Measurements from ENCODE around the gene KRT13. TPM values are rescaled to one million over a fixed set of nuclear protein-coding genes. Genes with fewer than 3 reads are reported as not detected.

KRT13 gene
- total and polyA plus RNA-seq, 9 of the 15 experiments (the other 6 are each of a cell fraction or from before 2014, with no cell fraction given): 0.11 to 1.1 (median 0.24) TPM; not detected in 3

GRCh38 chr17:41521574-41522261, 16.3 kb upstream of the KRT13 start (continued):
- no peak for TF ChIP-seq NFRKB (IDR thresholded peaks at IDR 0.05; ENCODE audit: low read depth)
- no peak for TF ChIP-seq POLR3A (IDR thresholded peaks at IDR 0.05; ENCODE audit: borderline replicate concordance, extremely low read depth, insufficient read depth, insufficient read length)
- TF ChIP-seq VEZF1 (CRISPR knock-in tag; IDR thresholded peaks at IDR 0.05): peak; percentile 8; the same call in 1 of the 2 replicates
- no peak for TF ChIP-seq ZNF507 (tag; conservative IDR thresholded peaks at IDR 0.05)
- no peak for TF ChIP-seq PHF20 (IDR thresholded peaks at IDR 0.05; ENCODE audit: partially characterized antibody)
- no peak for TF ChIP-seq ZNF253 (CRISPR knock-in tag; conservative IDR thresholded peaks at IDR 0.05)
- no peak for TF ChIP-seq CREB5 (CRISPR knock-in tag; IDR thresholded peaks at IDR 0.05)
- no peak for TF ChIP-seq ZNF512 (tag; IDR thresholded peaks at IDR 0.05)
- TF ChIP-seq FOSL1 (tag; conservative IDR thresholded peaks at IDR 0.05): peak; percentile 92
- TF ChIP-seq MXD1 (CRISPR knock-in tag; IDR thresholded peaks at IDR 0.05; ENCODE audit: borderline replicate concordance, poor library complexity, severe bottlenecking): no peak
- peak; percentile 61; the same call in 1 of the 2 replicates for TF ChIP-seq ZBTB7A (IDR thresholded peaks at IDR 0.05; ENCODE audit: borderline replicate concordance, control insufficient read depth, low read depth, low read length)
- peak; percentile 79 for TF ChIP-seq DPF2 (IDR thresholded peaks at IDR 0.05)
- peak; percentile 83 to 95 for TF ChIP-seq KDM1A (IDR thresholded peaks at IDR 0.05)
- 0 out of 2 replicates have a peak, but pooled peaks have one; percentile 33 for TF ChIP-seq ZNF584 (CRISPR knock-in tag; IDR thresholded peaks at IDR 0.05; ENCODE audit: low read depth)
- TF ChIP-seq POLR2G (IDR thresholded peaks at IDR 0.05; ENCODE audit: low read depth, low read length): peak; percentile 61; the same call in 1 of the 2 replicates
- TF ChIP-seq NBN (IDR thresholded peaks at IDR 0.05; ENCODE audit: low read depth): 0 out of 2 replicates have a peak, but pooled peaks have one; percentile 46
- TF ChIP-seq NR4A1 (CRISPR knock-in tag; IDR thresholded peaks at IDR 0.05): no peak
- no peak for TF ChIP-seq NR4A1 (tag; IDR thresholded peaks at IDR 0.05)
- TF ChIP-seq TEAD1 (CRISPR knock-in tag; IDR thresholded peaks at IDR 0.05): peak in 1 of 2 experiments; percentile 93; a peak in 2 of 4 replicates
- peak; percentile 73 for TF ChIP-seq NFE2 (IDR thresholded peaks at IDR 0.05; ENCODE audit: low read depth)
- no peak for TF ChIP-seq PHB (CRISPR knock-in tag; IDR thresholded peaks at IDR 0.05)
